Nephron (organoid): ENCODE data around the gene TBR1.

ENCODE experiments used
- H3K27ac Mint-ChIP-seq, 3 experiments: 2 replicates each; pipeline ENCODE4 v1.8.0; 2020; ENCODE audit warnings: mixed read lengths in 3 of 3, mild to moderate bottlenecking in 2 of 3, moderate library complexity in 1 of 3
- H3K27me3 Mint-ChIP-seq: 2 replicates; pipeline ENCODE4 v1.8.0; 2021; ENCODE audit warnings: low read depth, mild to moderate bottlenecking, moderate library complexity, mixed read lengths
- H3K36me3 Mint-ChIP-seq: 2 replicates; pipeline ENCODE4 v1.8.0; 2020; ENCODE audit warnings: low read depth, mixed read lengths
- H3K4me1 Mint-ChIP-seq: 2 replicates; pipeline ENCODE4 v1.8.0; 2020; ENCODE audit warnings: mixed read lengths
- H3K4me3 Mint-ChIP-seq, 3 experiments: 2 replicates each; pipeline ENCODE4 v1.8.0; 2020; ENCODE audit warnings: mild to moderate bottlenecking in 3 of 3, mixed read lengths in 3 of 3, moderate library complexity in 2 of 3
- H3K9me3 Mint-ChIP-seq: 2 replicates; pipeline ENCODE4 v1.8.0; 2020; ENCODE audit warnings: mixed read lengths
- TF ChIP-seq, protein P1 (sequence below), 3 experiments: fragments of 200-600 bp; sonication (generic); IDR thresholded peaks; one replicate each; pipeline ENCODE4 v1.5.0; 2021; ENCODE audit warnings: antibody characterized with exemption in 3 of 3; ENCODE audit not compliant: unreplicated experiment in 3 of 3

Gene TBR1

DNA sequence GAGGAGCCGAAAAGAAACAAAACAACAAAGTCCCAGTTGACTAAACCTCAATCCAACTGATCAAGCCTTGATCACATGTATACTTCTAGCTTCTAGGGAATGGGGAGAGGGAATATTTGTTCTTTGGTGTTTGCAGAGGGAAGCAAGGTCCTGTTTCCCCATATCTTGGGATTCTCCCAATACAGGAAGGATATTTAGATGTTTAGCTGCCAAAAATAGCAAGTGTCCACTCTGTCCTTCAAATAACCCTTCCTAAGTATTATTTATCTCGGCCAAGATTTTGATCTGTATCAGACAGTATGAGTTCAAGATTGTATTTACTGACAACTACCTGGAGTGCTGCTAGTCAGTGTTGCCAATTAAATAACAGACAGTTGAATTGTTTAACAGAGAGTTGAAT, 55.5 kb downstream of the TBR1 start:
- Mint-ChIP-seq H3K27ac (no peak overlapping the region), H3K27me3 (no peaks in the 10 kb centered on the region), H3K36me3 (no peaks in the 10 kb centered on the region), H3K4me3 (no peak overlapping the region), H3K9me3 (peaks cover 8% of the 10 kb centered on the region), H3K4me1 (no peaks in the 10 kb centered on the region)
- TF ChIP-seq, protein P1, sequence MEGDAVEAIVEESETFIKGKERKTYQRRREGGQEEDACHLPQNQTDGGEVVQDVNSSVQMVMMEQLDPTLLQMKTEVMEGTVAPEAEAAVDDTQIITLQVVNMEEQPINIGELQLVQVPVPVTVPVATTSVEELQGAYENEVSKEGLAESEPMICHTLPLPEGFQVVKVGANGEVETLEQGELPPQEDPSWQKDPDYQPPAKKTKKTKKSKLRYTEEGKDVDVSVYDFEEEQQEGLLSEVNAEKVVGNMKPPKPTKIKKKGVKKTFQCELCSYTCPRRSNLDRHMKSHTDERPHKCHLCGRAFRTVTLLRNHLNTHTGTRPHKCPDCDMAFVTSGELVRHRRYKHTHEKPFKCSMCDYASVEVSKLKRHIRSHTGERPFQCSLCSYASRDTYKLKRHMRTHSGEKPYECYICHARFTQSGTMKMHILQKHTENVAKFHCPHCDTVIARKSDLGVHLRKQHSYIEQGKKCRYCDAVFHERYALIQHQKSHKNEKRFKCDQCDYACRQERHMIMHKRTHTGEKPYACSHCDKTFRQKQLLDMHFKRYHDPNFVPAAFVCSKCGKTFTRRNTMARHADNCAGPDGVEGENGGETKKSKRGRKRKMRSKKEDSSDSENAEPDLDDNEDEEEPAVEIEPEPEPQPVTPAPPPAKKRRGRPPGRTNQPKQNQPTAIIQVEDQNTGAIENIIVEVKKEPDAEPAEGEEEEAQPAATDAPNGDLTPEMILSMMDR (IDR thresholded peaks at IDR 0.05; ENCODE audit: unreplicated experiment in 3 of 3) = no peak

DNA sequence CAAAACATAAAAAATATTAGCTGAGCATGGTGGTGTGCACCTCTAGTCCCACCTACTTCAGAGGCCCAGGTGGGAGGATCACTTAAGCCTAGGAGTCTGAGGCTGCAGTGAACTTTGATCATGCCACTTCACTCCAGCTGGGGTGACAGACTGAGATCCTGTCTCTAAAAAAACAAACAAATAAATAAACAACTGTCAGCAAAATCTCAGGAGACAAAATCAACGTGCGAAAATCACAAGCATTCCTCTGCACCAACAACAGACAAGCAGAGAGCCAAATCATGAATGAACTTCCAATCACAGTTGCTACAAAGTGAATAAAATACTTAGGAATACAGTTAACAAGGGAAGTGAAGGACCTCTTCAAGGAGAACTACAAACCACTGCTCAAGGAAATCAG, 58.8 kb downstream of the TBR1 start:
- peaks cover 17% of the 10 kb centered on the region for H3K9me3 Mint-ChIP-seq
- TF ChIP-seq, protein P1 (IDR thresholded peaks at IDR 0.05; ENCODE audit: unreplicated experiment in 3 of 3) = no peak
- no peaks in the 10 kb centered on the region for H3K4me1 Mint-ChIP-seq
- no peaks in the 10 kb centered on the region for H3K27me3 Mint-ChIP-seq
- H3K36me3 Mint-ChIP-seq = no peaks in the 10 kb centered on the region
- no peak overlapping the region for H3K27ac Mint-ChIP-seq
- H3K4me3 Mint-ChIP-seq = no peak overlapping the region
